A549 treated with AZD2906 at 1 μM for 4 hours (cell line): ENCODE data around the gene ZNF195. TPM values are rescaled to one million over a fixed set of nuclear protein-coding genes. Genes with fewer than 3 reads are reported as not detected.

Source experiments
- total RNA-seq: library from RNA; stranded (reverse); fragments of 200-300 nt; extraction: Qiagen RNA extraction; gene quantifications from 5 replicates; pipeline ENCODE4 v1.2.3, GENCODE V29; 2022

Gene ZNF195
- 16.6 to 20.4 TPM (median 17.2 TPM) in 5 replicates for total RNA-seq

DNA sequence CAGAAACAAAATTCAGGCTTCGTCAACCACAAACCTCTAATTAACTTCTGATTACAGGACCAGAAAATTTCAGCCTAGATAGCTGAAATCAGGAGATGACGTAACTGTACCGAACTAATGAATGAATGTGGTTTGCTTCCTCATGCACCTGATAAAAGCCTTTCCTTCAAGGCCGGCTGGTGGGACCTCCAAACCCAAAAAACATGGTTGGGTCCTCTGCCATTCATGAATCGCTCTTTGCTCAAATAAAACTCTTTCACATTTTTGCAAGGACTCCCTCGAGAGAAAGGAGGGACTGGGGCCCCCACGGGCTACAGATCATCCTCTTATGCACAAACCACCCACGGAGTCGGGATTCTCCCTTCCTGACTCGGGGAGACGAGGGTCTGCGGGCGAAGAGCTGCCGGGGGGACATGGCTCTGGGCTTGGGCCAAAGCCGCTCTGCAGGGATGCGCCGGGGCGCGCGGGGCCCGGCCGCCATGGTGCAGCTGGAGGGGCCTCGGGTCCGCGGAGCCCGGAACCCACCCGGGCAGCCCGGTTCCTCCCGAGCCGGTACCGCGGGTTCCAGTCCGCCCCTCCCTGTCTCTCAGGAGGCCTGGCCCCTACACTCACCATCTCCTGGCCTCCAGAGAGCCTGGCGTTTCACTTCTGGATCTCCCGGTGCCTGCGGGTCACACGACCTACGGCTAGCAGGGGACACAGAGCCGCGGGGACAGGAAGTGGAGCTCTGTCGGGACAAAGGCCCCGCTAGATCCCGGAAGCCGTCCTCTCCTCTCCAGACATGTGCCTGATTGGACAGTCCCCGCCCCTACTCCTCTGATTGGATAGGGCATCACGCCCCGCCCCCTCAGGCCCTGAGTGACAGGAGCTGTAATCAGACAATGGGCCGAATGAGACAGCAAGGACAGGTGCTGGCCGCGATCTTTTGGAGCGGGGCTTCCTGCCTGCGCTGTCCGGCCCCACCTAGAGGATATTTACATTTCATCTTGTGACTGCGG lies at the start of gene ZNF195:
TSS of gene ZNF195 (minus strand) at position 721 of the 998 bp plus-strand sequence. CDS start at position 615, 106 bp downstream.

Other genes with a start within 250 kb of the ZNF195 start
- gene OSBPL5, start 213.8 kb downstream of the ZNF195 start, total RNA-seq = 7.5 to 10.5 TPM (median 9.2 TPM) in 5 replicates
- not detected in 5 replicates for gene MRGPRG, start 160.3 kb downstream of the ZNF195 start, total RNA-seq
- 0.07 to 0.28 TPM (median 0.08 TPM) in 5 replicates for gene MRGPRE, start 146.7 kb downstream of the ZNF195 start, total RNA-seq